Mesenchymal stem cell (in vitro differentiated cells and primary cell): Measurements from ENCODE around the gene MFSD6.
"Not testable (repeated sequence)": the region's sequence is repeated elsewhere in the genome, so short reads cannot be mapped to it uniquely, and the experiment has no call there.

ENCODE experiments used
- DNase-seq: peaks from one replicate; pipeline ENCODE4 v3.0.0-alpha.2; 2013
- H2AFZ ChIP-seq: one replicate; pipeline ENCODE4 v1.6.1; 2013; ENCODE audit warnings: low read depth, mild to moderate bottlenecking, control low read depth, inconsistent platforms, low read length, moderate library complexity
- H2AK5ac ChIP-seq: 2 replicates; pipeline ENCODE4 v1.6.1; 2013; ENCODE audit warnings: low read length, moderate library complexity, mild to moderate bottlenecking, inconsistent platforms; ENCODE audit not compliant: severe bottlenecking
- H2BK120ac ChIP-seq: one replicate; pipeline ENCODE4 v1.6.1; 2013; ENCODE audit warnings: low read depth, mild to moderate bottlenecking, inconsistent platforms, low read length, moderate library complexity
- H2BK12ac ChIP-seq, 2 experiments: one replicate each; pipeline ENCODE4 v1.6.1; 2013; ENCODE audit warnings: inconsistent platforms in 2 of 2, low read length in 2 of 2, mild to moderate bottlenecking in 2 of 2, moderate library complexity in 2 of 2, control low read depth in 1 of 2
- H2BK15ac ChIP-seq: one replicate; pipeline ENCODE4 v1.6.1; 2013; ENCODE audit warnings: mild to moderate bottlenecking, low read depth, inconsistent platforms; ENCODE audit not compliant: poor library complexity, severe bottlenecking
- H2BK5ac ChIP-seq: 2 replicates; pipeline ENCODE4 v1.6.1; 2013; ENCODE audit warnings: low read depth, mild to moderate bottlenecking, low read length, control low read depth, inconsistent platforms; ENCODE audit not compliant: poor library complexity, severe bottlenecking
- H3K14ac ChIP-seq, 2 experiments: one replicate each; pipeline ENCODE4 v1.6.1; 2013; ENCODE audit warnings: inconsistent platforms in 2 of 2, low read length in 2 of 2, control low read depth in 1 of 2, mild to moderate bottlenecking in 1 of 2, moderate library complexity in 1 of 2
- H3K18ac ChIP-seq, 2 experiments: one replicate each; pipeline ENCODE4 v1.6.1; 2013; ENCODE audit warnings: inconsistent platforms in 2 of 2, low read length in 2 of 2, control low read depth in 1 of 2, low read depth in 1 of 2, mild to moderate bottlenecking in 1 of 2
- H3K23ac ChIP-seq, 2 experiments: one replicate each; pipeline ENCODE4 v1.6.1; 2013; ENCODE audit warnings: inconsistent platforms in 2 of 2, low read length in 2 of 2, mild to moderate bottlenecking in 2 of 2, moderate library complexity in 2 of 2, control low read depth in 1 of 2
- H3K27ac ChIP-seq: 2 replicates; pipeline ENCODE4 v1.5.1; 2013; ENCODE audit warnings: mild to moderate bottlenecking, moderate library complexity, low read length, control low read depth, inconsistent platforms; ENCODE audit not compliant: poor library complexity, severe bottlenecking
- H3K27me3 ChIP-seq, 2 experiments: 2 replicates each; pipeline versions ENCODE4 v1.6.1 to v1.7.0; 2013; ENCODE audit warnings: low read length in 2 of 2, mild to moderate bottlenecking in 2 of 2, moderate library complexity in 2 of 2, control low read depth in 1 of 2, inconsistent platforms in 1 of 2; ENCODE audit not compliant: control insufficient read depth in 1 of 2, insufficient read depth in 1 of 2
- H3K36me3 ChIP-seq, 2 experiments: 2 replicates each; pipeline versions ENCODE4 v1.6.1 to v1.7.0; 2013; ENCODE audit warnings: low read length in 2 of 2, control low read depth in 1 of 2, inconsistent platforms in 1 of 2, low read depth in 1 of 2, mild to moderate bottlenecking in 1 of 2; ENCODE audit not compliant: insufficient read depth in 2 of 2, control insufficient read depth in 1 of 2
- H3K4ac ChIP-seq, 2 experiments: one replicate each; pipeline ENCODE4 v1.6.1; 2013; ENCODE audit warnings: inconsistent platforms in 2 of 2, low read length in 2 of 2, mild to moderate bottlenecking in 2 of 2, moderate library complexity in 2 of 2, control low read depth in 1 of 2, low read depth in 1 of 2
- H3K4me1 ChIP-seq: 2 replicates; pipeline ENCODE4 v1.6.1; 2013; ENCODE audit warnings: low read depth, low read length, control low read depth; ENCODE audit not compliant: control insufficient read depth, insufficient read depth
- H3K4me2 ChIP-seq: 2 replicates; pipeline ENCODE4 v1.6.1; 2013; ENCODE audit warnings: low read length, mild to moderate bottlenecking, inconsistent platforms; ENCODE audit not compliant: poor library complexity, severe bottlenecking
- H3K4me3 ChIP-seq, 2 experiments: 2 replicates each; pipeline versions ENCODE4 v1.5.1 to v1.7.0; 2013; ENCODE audit warnings: low read length in 2 of 2, mild to moderate bottlenecking in 2 of 2, control low read depth in 1 of 2, low read depth in 1 of 2; ENCODE audit not compliant: insufficient read depth in 1 of 2
- H3K79me1 ChIP-seq: replicated peaks from 2 replicates; pipeline ENCODE4 v1.6.1; 2013; ENCODE audit warnings: mild to moderate bottlenecking, control low read depth, low read length, inconsistent platforms; ENCODE audit not compliant: poor library complexity, severe bottlenecking
- H3K9ac ChIP-seq: 2 replicates; pipeline ENCODE4 v1.7.0; 2013; ENCODE audit warnings: mild to moderate bottlenecking, low read length, moderate library complexity
- H3K9me3 ChIP-seq: 2 replicates; pipeline ENCODE4 v1.7.0; 2013; ENCODE audit warnings: mild to moderate bottlenecking, low read length; ENCODE audit not compliant: control insufficient read depth
- H4K8ac ChIP-seq: one replicate; pipeline ENCODE4 v1.6.1; 2013; ENCODE audit warnings: inconsistent platforms, mild to moderate bottlenecking, low read length, moderate library complexity
- H4K91ac ChIP-seq: one replicate; pipeline ENCODE4 v1.6.1; 2013; ENCODE audit warnings: mild to moderate bottlenecking, low read length, inconsistent platforms
- WGBS: methylation state at CpG from one replicate; pipeline ENCODE4 v1.1.7; 2013; ENCODE audit warnings: mixed read lengths; 5-methylcytosine and 5-hydroxymethylcytosine counted together

MFSD6 gene

DNA sequence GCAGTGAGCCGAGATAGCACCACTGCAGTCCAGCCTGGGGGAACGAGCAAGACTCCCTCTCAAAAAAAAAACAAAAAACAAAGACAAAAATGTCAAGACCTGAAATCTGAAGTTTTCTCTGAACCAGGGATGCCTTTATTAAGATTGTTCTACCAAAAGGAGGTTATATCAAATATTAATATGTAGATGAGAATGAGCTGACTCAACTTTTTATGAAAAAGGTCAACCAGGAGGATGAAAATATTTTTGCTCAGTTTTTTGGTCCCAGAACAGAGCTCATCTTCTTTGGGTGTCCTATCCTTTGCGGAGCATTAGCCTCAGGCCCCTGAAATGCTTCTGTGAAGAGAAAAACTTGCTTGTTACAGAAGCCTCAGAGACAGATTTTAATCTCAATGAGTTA lies 82.3 kb downstream of the MFSD6 start:
- no peak overlapping the region for H3K14ac ChIP-seq
- H2BK120ac ChIP-seq, result no peak overlapping the region
- no peak overlapping the region for H3K27ac ChIP-seq
- H3K4me2 ChIP-seq, result no peak overlapping the region
- no peak overlapping the region for H3K18ac ChIP-seq
- no peak overlapping the region for H3K23ac ChIP-seq
- no peak overlapping the region for H3K4me3 ChIP-seq
- H2AFZ ChIP-seq, result no peak overlapping the region
- no peak overlapping the region for H2AK5ac ChIP-seq
- no peaks in the 10 kb centered on the region for H3K79me1 ChIP-seq
- no peak for DNase-seq
- WGBS, result 100% methylated on average over 1 of the region's 3 CpGs
- H3K27me3 ChIP-seq, result no peaks in the 10 kb centered on the region
- H3K4me1 ChIP-seq, result peaks cover 4% of the 10 kb centered on the region
- no peak overlapping the region for H4K91ac ChIP-seq
- H3K9me3 ChIP-seq, result peaks cover 5% of the 10 kb centered on the region
- no peak overlapping the region for H3K9ac ChIP-seq
- H2BK15ac ChIP-seq, result no peak overlapping the region
- H4K8ac ChIP-seq, result no peak overlapping the region
- H3K36me3 ChIP-seq, result peaks cover 5 to 24% of the 10 kb centered on the region in 2 experiments
- no peak overlapping the region for H2BK5ac ChIP-seq
- H2BK12ac ChIP-seq, result no peak overlapping the region
- H3K4ac ChIP-seq, result no peak overlapping the region

DNA sequence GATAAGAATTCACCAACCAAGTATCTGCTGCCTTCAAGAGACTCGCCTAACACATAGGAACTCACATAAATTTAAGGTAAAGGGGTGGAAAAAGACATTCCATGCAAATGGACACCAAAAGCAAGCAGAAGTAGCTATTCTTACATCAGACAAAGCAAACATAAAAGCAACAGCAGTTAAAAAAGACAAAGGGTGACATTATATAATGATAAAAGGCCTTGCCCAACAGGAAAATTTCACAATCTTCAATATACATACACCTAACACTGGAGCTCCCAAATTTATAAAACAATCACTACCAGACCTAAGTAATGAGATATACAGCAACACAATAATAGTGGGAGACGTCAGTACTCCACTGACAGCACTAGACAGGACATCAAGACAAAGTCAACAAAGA lies 84.9 kb downstream of the MFSD6 start:
- H3K27ac ChIP-seq, result no peak overlapping the region
- no peak overlapping the region for H2AK5ac ChIP-seq
- no peak overlapping the region for H3K4me2 ChIP-seq
- no peak overlapping the region for H2BK12ac ChIP-seq
- no peak overlapping the region for H3K9ac ChIP-seq
- no peak overlapping the region for H3K18ac ChIP-seq
- H2BK15ac ChIP-seq, result no peak overlapping the region
- H2BK120ac ChIP-seq, result no peak overlapping the region
- no peak for DNase-seq
- H4K8ac ChIP-seq, result no peak overlapping the region
- no peak overlapping the region for H2BK5ac ChIP-seq
- no peak overlapping the region for H2AFZ ChIP-seq
- 42% methylated on average over 1 of the region's 2 CpGs for WGBS
- H3K4ac ChIP-seq, result no peak overlapping the region
- H4K91ac ChIP-seq, result no peak overlapping the region
- peaks cover 4% of the 10 kb centered on the region for H3K4me1 ChIP-seq
- no peaks in the 10 kb centered on the region for H3K79me1 ChIP-seq
- H3K14ac ChIP-seq, result no peak overlapping the region
- H3K23ac ChIP-seq, result no peak overlapping the region
- H3K9me3 ChIP-seq, result peaks cover 5% of the 10 kb centered on the region
- no peaks in the 10 kb centered on the region for H3K27me3 ChIP-seq
- H3K36me3 ChIP-seq, result peaks cover 5 to 29% of the 10 kb centered on the region in 2 experiments
- no peak overlapping the region for H3K4me3 ChIP-seq

DNA sequence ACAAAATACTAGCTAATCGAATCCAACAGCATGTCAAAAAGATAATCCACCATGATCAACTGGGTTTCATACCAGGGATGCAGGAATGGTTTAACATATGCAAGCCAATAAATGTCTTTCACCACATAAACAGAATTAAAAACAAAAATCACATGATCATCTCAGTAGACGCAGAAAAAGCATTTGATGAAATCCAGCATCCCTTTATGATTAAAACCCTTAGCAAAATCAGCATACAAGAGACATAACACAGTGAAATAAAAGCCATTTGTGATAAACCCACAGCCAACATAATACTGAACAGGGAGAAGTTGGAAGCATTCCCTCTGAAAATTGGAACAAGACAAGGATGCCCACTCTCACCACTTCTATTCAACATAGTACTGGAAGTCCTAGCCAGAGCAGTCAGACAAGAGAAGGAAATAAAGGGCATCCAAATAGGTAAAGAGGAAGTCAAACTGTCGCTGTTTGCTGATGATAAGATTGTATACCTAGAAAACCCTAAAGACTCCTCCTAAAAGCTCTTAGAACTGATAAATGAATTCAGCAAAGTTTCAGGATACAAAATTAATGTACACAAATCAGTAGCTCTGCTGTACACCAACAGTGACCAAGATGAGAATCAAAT lies 86.6 kb downstream of the MFSD6 start:
- not testable (repeated sequence) for H4K91ac ChIP-seq, H3K14ac ChIP-seq, H2BK120ac ChIP-seq, H3K23ac ChIP-seq, DNase-seq, H2AFZ ChIP-seq, H3K79me1 ChIP-seq, H3K4me1 ChIP-seq, H4K8ac ChIP-seq, H3K4ac ChIP-seq, H3K4me3 ChIP-seq, H2BK15ac ChIP-seq, H3K4me2 ChIP-seq, H3K27ac ChIP-seq, H2BK12ac ChIP-seq, H3K27me3 ChIP-seq, H3K9me3 ChIP-seq, H3K9ac ChIP-seq, H3K18ac ChIP-seq, H2AK5ac ChIP-seq, H2BK5ac ChIP-seq
- WGBS, result 94% methylated on average over 2 of the region's 3 CpGs
- H3K36me3 ChIP-seq, result peaks cover 5 to 23% of the 10 kb centered on the region in 2 experiments

DNA sequence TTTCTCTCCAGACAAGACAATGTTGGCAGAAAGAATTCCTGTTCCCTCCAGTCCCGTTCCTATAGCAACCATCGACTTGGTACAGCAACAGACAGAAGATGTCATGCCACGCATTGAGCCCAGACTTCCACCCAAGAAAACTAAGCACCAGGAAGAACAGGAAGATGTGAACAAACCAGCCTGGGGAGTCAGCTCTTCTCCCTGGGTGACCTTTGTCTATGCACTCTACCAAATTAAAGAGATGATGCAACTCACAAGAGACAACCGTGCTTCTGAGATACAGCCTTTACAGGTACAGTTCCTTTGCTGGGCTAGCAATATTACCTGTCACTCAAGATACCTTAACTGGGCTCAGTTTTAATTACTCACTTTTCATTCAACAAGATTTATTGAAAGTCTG lies 89.3 kb downstream of the MFSD6 start:
- Histone ChIP-seq H2BK12ac (no peak overlapping the region), H2BK5ac (no peak overlapping the region), H3K9me3 (peaks cover 5% of the 10 kb centered on the region), H3K14ac (no peak overlapping the region), H3K79me1 (no peaks in the 10 kb centered on the region), H3K27me3 (no peaks in the 10 kb centered on the region), H2AFZ (no peak overlapping the region), H2AK5ac (no peak overlapping the region), H3K4me3 (no peak overlapping the region), H2BK15ac (no peak overlapping the region), H3K4me1 (peaks cover 3% of the 10 kb centered on the region), H4K91ac (no peak overlapping the region), H3K36me3 (peaks cover 3 to 13% of the 10 kb centered on the region in 2 experiments), H3K27ac (no peak overlapping the region), H3K18ac (no peak overlapping the region), H4K8ac (no peak overlapping the region), H3K9ac (no peak overlapping the region), H2BK120ac (no peak overlapping the region), H3K23ac (no peak overlapping the region), H3K4ac (no peak overlapping the region), H3K4me2 (no peak overlapping the region)
- DNase-seq, result no peak
- WGBS, result 90% methylated on average over 4 of the region's 4 CpGs
